GM10847 (cell line): ENCODE data around the gene LCE4A.

ENCODE experiments used
- POLR2A ChIP-seq: IDR thresholded peaks from 2 replicates; pipeline ENCODE4 v1.6.1; 2011; ENCODE audit not compliant: insufficient read length; ENCODE audit errors: extremely low read depth

The LCE4A gene

GRCh38 chr1:152737997-152738396 lies 30.0 kb downstream of the LCE4A start:
- TF ChIP-seq POLR2A, result no peak

DNA sequence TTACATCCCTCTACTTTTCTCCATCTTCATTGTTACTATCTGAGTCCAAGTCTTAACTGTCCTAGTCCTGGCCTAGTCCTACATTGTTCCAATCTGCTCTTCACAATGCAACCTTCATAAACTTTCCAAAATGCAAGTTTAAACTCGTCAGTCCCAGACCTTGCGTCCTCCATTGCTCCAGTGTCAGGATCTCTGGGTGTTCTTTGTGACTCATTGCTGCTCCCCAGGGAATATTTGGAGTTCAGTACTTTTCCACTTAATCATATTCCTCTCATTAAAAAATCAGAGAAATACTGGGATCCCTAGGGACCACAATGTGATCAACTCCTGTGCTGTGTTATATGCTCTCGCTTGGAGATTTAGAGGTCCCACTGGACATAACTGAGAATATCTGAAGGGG lies 31.9 kb downstream of the LCE4A start:
- no peak for TF ChIP-seq POLR2A

GRCh38 chr1:152741656-152742055 lies 33.7 kb downstream of the LCE4A start:
- no peak for TF ChIP-seq POLR2A

GRCh38 chr1:152743371-152744145 lies 35.6 kb downstream of the LCE4A start:
- no peak for TF ChIP-seq POLR2A

GRCh38 chr1:152745289-152745704 lies 37.3 kb downstream of the LCE4A start:
- TF ChIP-seq POLR2A, result no peak

GRCh38 chr1:152745765-152746444 lies 37.9 kb downstream of the LCE4A start:
- no peak for TF ChIP-seq POLR2A

GRCh38 chr1:152747831-152748230 lies 39.9 kb downstream of the LCE4A start:
- no peak for TF ChIP-seq POLR2A

DNA sequence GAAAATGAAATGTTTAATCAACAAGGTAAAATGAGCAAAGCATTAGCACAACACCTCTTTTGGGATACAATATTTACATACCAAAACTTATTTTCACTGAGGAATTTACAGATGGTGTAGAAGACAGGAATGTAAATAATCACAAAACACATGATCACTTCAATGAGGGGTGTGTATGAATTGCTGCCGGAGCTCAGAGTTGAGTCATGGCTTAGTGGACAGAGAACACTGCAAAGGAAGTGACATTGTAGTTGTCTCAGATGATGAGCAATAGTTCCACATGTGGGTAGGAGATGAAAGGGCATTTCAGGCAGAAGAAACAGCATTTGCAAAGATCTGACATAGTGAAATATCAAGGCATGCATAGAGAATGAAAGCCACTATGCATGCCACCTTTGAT lies 44.3 kb downstream of the LCE4A start:
- no peak for TF ChIP-seq POLR2A

- TF ChIP-seq POLR2A, result no peak
Observed at GRCh38 chr1:152753586-152753985, 45.6 kb downstream of the LCE4A start.

DNA sequence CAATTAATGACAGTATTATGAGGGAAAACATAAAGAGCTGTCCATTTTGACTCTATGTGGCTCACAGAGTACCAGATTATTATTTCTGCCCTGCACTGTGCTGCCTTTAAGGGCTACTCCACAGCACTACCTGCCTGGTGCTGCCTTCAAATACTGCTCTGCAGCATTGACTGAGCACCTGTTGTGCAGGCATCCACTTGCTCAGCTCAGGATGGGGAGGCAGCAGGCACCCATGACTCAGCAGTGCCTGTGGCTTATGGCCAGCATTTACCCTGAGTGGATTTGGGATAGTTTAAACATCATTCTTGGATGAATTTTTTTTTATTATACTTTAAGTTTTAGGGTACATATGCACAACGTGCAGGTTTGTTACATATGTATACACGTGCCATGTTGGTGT lies 48.9 kb downstream of the LCE4A start:
- no peak for TF ChIP-seq POLR2A

GRCh38 chr1:152757747-152758146 lies 49.8 kb downstream of the LCE4A start, which contains the start of gene KPRP:
TSS of gene KPRP (plus strand) at chr1:152758025. CDS start at chr1:152759589, 1,564 bp downstream.
- no peak for TF ChIP-seq POLR2A

DNA sequence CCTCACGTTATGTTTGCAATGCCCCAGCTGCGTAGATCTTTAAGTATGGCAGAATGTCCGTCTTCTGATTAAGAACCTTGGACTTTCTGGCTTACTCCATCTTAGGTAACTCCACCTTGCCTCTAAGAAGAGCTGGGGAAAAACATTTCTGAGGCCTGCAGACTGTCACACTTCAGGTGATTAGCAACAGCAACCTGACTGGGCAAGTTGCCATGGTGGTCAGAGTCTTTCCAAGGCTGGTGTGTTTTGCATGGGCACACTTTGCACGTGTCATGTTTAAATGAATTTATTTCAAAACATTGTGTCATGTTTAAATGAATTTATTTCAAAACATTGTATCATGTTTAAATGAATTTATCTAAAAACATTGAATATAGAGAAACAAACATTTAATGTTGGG lies 50.7 kb downstream of the LCE4A start:
- no peak for TF ChIP-seq POLR2A
